ENCODE measurements around the gene CLCA2.
"Not testable (repeated sequence)": the region's sequence is repeated elsewhere in the genome, so short reads cannot be mapped to it uniquely, and the experiment has no call there.

Gene CLCA2

GRCh38 chr1:86472152-86472551 lies 48.2 kb downstream of the CLCA2 start:
- no peak for DNase-seq (ENCODE audit: low read depth in 2 of 2)

- DNase-seq (ENCODE audit: low read depth in 2 of 2) = no peak
Observed at GRCh38 chr1:86472767-86473166, 48.8 kb downstream of the CLCA2 start.

- DNase-seq (ENCODE audit: low read depth in 2 of 2) = no peak
Observed at GRCh38 chr1:86477256-86477655, 53.3 kb downstream of the CLCA2 start.

- DNase-seq (ENCODE audit: low read depth in 2 of 2) = no peak
Observed at GRCh38 chr1:86477682-86478081, 53.7 kb downstream of the CLCA2 start.

- DNase-seq (ENCODE audit: low read depth in 2 of 2) = no peak
Observed at GRCh38 chr1:86478416-86479156, 54.6 kb downstream of the CLCA2 start.

- DNase-seq (ENCODE audit: low read depth in 2 of 2) = no peak
Observed at GRCh38 chr1:86481966-86482365, 58.0 kb downstream of the CLCA2 start.

GRCh38 chr1:86487131-86487810 lies 63.3 kb downstream of the CLCA2 start:
- no peak for DNase-seq (ENCODE audit: low read depth in 2 of 2)

- DNase-seq (ENCODE audit: low read depth in 2 of 2) = no peak
Observed at GRCh38 chr1:86487811-86488141, 63.8 kb downstream of the CLCA2 start.

- DNase-seq (ENCODE audit: low read depth in 2 of 2) = no peak
Observed at GRCh38 chr1:86489242-86489878, 65.4 kb downstream of the CLCA2 start.

- no peak for DNase-seq (ENCODE audit: low read depth in 2 of 2)
Observed at GRCh38 chr1:86491171-86491950, 67.4 kb downstream of the CLCA2 start.

GRCh38 chr1:86498281-86498680 lies 74.3 kb downstream of the CLCA2 start:
- DNase-seq (ENCODE audit: low read depth in 2 of 2) = no peak

- no peak for DNase-seq (ENCODE audit: low read depth in 2 of 2)
Observed at GRCh38 chr1:86499987-86500593, 76.1 kb downstream of the CLCA2 start.

- DNase-seq (ENCODE audit: low read depth in 2 of 2) = no peak
Observed at GRCh38 chr1:86500714-86501113, 76.7 kb downstream of the CLCA2 start.

- DNase-seq (ENCODE audit: low read depth in 2 of 2) = not testable (repeated sequence)
Observed at GRCh38 chr1:86502125-86502646, 78.2 kb downstream of the CLCA2 start.

- DNase-seq (ENCODE audit: low read depth in 2 of 2) = no peak
Observed at GRCh38 chr1:86502721-86503405, 78.9 kb downstream of the CLCA2 start.

GRCh38 chr1:86503406-86504136 lies 79.6 kb downstream of the CLCA2 start:
- no peak for DNase-seq (ENCODE audit: low read depth in 2 of 2)

- DNase-seq (ENCODE audit: low read depth in 2 of 2) = no peak
Observed at GRCh38 chr1:86504137-86504479, 80.1 kb downstream of the CLCA2 start.

- no peak for DNase-seq (ENCODE audit: low read depth in 2 of 2)
Observed at GRCh38 chr1:86504895-86505563, 81.1 kb downstream of the CLCA2 start.

- no peak for DNase-seq (ENCODE audit: low read depth in 2 of 2)
Observed at GRCh38 chr1:86505564-86505902, 81.6 kb downstream of the CLCA2 start.

Data from stimulated activated CD8-positive, alpha-beta memory T cell treated with anti-CD3 and anti-CD28 coated beads, Interleukin-15, amount 100 ng/mL, for 48 hours (primary cell).